Esophagus squamous epithelium (tissue), 4 donors: ENCODE results near the gene CUL7.

ENCODE experiments used
- POLR2A ChIP-seq, 4 donors: fragments of 450-650 bp; IDR thresholded peaks; one replicate each; pipeline ENCODE4 v1.6.1; 2017; ENCODE audit warnings: antibody characterized with exemption in 4 of 4, mild to moderate bottlenecking in 4 of 4, moderate library complexity in 3 of 4
- TF ChIP-seq, protein P1 (sequence below), 6 experiments: fragments of 450-650 bp in 4 of 6; fragments of 200-600 bp in 2 of 6; sonication (generic) in 2 of 6; IDR thresholded peaks; one replicate each; pipeline ENCODE4 v1.5.1; 2016 to 2019; ENCODE audit warnings: antibody characterized with exemption in 6 of 6, mild to moderate bottlenecking in 4 of 6, moderate library complexity in 4 of 6

DNA sequence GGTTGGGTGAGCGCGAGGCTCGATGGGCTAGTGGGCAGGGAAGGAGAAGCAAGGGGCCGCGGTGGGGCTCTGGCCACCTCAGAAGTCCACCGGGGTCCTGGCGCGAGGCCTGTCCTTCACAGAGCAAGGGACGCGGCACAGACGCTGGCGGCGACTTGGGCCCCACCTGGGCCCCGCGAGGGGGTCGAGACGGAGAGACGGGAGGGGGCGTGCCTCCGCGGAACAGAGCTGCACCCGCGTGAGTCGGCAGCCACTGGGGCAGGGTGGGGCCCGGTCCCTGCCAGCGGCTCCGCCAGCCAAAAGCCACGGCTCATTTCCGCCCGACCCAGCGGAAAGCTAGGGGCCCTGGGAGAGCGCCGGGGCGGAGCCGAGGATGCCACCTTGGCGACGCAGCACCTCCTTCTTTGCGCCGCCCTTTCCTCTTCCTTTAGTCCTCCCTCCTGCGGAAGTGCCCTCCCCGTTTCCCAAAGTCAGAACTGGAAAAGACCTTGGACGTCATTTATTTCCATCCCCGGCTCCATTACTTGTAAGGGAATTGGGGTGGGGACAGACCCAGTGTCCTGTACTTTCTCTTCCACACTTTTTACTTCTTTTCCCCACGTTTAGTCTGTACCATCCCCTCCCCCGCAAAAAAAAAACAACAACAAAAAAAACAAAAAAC is at the start of gene CUL7:
- TF ChIP-seq, protein P1, sequence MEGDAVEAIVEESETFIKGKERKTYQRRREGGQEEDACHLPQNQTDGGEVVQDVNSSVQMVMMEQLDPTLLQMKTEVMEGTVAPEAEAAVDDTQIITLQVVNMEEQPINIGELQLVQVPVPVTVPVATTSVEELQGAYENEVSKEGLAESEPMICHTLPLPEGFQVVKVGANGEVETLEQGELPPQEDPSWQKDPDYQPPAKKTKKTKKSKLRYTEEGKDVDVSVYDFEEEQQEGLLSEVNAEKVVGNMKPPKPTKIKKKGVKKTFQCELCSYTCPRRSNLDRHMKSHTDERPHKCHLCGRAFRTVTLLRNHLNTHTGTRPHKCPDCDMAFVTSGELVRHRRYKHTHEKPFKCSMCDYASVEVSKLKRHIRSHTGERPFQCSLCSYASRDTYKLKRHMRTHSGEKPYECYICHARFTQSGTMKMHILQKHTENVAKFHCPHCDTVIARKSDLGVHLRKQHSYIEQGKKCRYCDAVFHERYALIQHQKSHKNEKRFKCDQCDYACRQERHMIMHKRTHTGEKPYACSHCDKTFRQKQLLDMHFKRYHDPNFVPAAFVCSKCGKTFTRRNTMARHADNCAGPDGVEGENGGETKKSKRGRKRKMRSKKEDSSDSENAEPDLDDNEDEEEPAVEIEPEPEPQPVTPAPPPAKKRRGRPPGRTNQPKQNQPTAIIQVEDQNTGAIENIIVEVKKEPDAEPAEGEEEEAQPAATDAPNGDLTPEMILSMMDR (IDR thresholded peaks at IDR 0.05) = peak in 3 of 6 experiments; percentile 4 to 32 (median 5)
- peak in 1 of 4 donors; percentile 81 for TF ChIP-seq POLR2A (IDR thresholded peaks at IDR 0.05)
